SK-N-SH (cell line): Measurements from ENCODE around the gene C11orf91.

ENCODE experiments used
- CTCF ChIP-seq: fragments of 200-600 bp; sonication (generic); IDR thresholded peaks from 2 replicates; pipeline ENCODE4 v1.6.1; 2017; ENCODE audit warnings: antibody characterized with exemption, mild to moderate bottlenecking, moderate library complexity
- EZH2phosphoT487 ChIP-seq: fragments of 200-600 bp; sonication (generic); IDR thresholded peaks from 2 replicates; pipeline ENCODE4 v1.6.1; 2017; ENCODE audit warnings: low read depth, mixed run types, mild to moderate bottlenecking, antibody characterized with exemption, moderate library complexity, borderline replicate concordance
- FOXJ3 ChIP-seq: sonication (generic); formaldehyde crosslinking; IDR thresholded peaks from 2 replicates; pipeline ENCODE4 v1.5.1; 2020; ENCODE audit warnings: mild to moderate bottlenecking, missing genetic modification reagents
- FOXM1 ChIP-seq: IDR thresholded peaks from 2 replicates; pipeline ENCODE4 v1.4.0; 2012; ENCODE audit warnings: low read depth, mild to moderate bottlenecking
- MXI1 ChIP-seq: IDR thresholded peaks from 2 replicates; pipeline ENCODE4 v1.6.1; 2012; ENCODE audit warnings: mild to moderate bottlenecking, low read depth, low read length, improper control_type of control experiment
- POLR2AphosphoS5 ChIP-seq: IDR thresholded peaks from 2 replicates; pipeline ENCODE4 v1.6.1; 2012; ENCODE audit warnings: low read depth, low read length
- RAD21 ChIP-seq: IDR thresholded peaks from 2 replicates; pipeline ENCODE4 v1.6.1; 2012; ENCODE audit warnings: mild to moderate bottlenecking, low read length
- TEAD4 ChIP-seq: IDR thresholded peaks from 2 replicates; pipeline ENCODE4 v1.4.0; 2012; ENCODE audit warnings: mild to moderate bottlenecking, borderline replicate concordance; ENCODE audit not compliant: insufficient read depth
- YY1 ChIP-seq: IDR thresholded peaks from 2 replicates; pipeline ENCODE4 v1.4.0; 2012; ENCODE audit warnings: low read depth, mild to moderate bottlenecking

- TF ChIP-seq CTCF (no peak), TEAD4 (no peak), YY1 (no peak), EZH2phosphoT487 (no peak), POLR2AphosphoS5 (no peak), FOXM1 (no peak), MXI1 (no peak), FOXJ3 (no peak), RAD21 (no peak)
These were observed 42.7 kb upstream of the C11orf91 start for GRCh38 chr11:33743291-33743690.
